PC-9 (cell line): Measurements from ENCODE around the gene NCOA4. TPM values are rescaled to one million over a fixed set of nuclear protein-coding genes. Genes with fewer than 3 reads are reported as not detected.
"Not testable (repeated sequence)": the region's sequence is repeated elsewhere in the genome, so short reads cannot be mapped to it uniquely, and the experiment has no call there.

ENCODE experiments used
- BruUV-seq: library from RNA; stranded (reverse); fragments of 400-500 nt; replicated peaks from 2 replicates; lab custom pipeline; 2021; lab: Mats Ljungman, UMichigan
- CTCF ChIA-PET: fragments of 300-600 bp; sonication (Branson Sonifier 250); formaldehyde crosslinking; loops from one replicate; lab custom pipeline; 2022; ENCODE audit warnings: antibody characterized with exemption; lab: Charles Lee
- POLR2A ChIA-PET: fragments of 300-600 bp; sonication (Branson Sonifier 250); formaldehyde crosslinking; loops from one replicate; lab custom pipeline; 2022; ENCODE audit warnings: antibody characterized with exemption; ENCODE audit not compliant: unreplicated experiment; lab: Charles Lee
- DNase-seq, 2 experiments: peaks; one replicate each; pipeline versions ENCODE4 v3.0.0 to v3.0.0-alpha.2; 2015 to 2022; ENCODE audit warnings: mixed read lengths in 1 of 2
- H2AFZ ChIP-seq: fragments of 200-600 bp; sonication (generic); 2 replicates; pipeline ENCODE4 v1.8.1; 2017; ENCODE audit warnings: antibody characterized with exemption
- H3F3A ChIP-seq: fragments of 200-600 bp; sonication (generic); 2 replicates; pipeline ENCODE4 v1.8.1; 2017; ENCODE audit warnings: antibody characterized with exemption, mild to moderate bottlenecking, low read depth; ENCODE audit not compliant: insufficient read depth
- H3K27ac ChIP-seq: fragments of 200-600 bp; sonication (generic); 2 replicates; pipeline ENCODE4 v1.6.1; 2016; ENCODE audit warnings: mixed run types
- H3K27me3 ChIP-seq: fragments of 200-600 bp; sonication (generic); 2 replicates; pipeline ENCODE4 v1.6.1; 2016; ENCODE audit warnings: low read depth, mixed run types; ENCODE audit not compliant: insufficient read depth
- H3K36me3 ChIP-seq: fragments of 200-600 bp; sonication (generic); 2 replicates; pipeline ENCODE4 v1.6.1; 2016; ENCODE audit warnings: low read depth, mixed run types
- H3K4me1 ChIP-seq: fragments of 200-600 bp; sonication (generic); replicated peaks from 2 replicates; pipeline ENCODE4 v1.6.1; 2016; ENCODE audit warnings: mixed run types; ENCODE audit not compliant: insufficient read depth
- H3K4me2 ChIP-seq: fragments of 200-600 bp; sonication (generic); 2 replicates; pipeline ENCODE4 v1.6.1; 2017; ENCODE audit warnings: mixed run types
- H3K4me3 ChIP-seq: fragments of 200-600 bp; sonication (generic); 2 replicates; pipeline ENCODE4 v1.6.1; 2016; ENCODE audit warnings: mixed run types
- H3K79me2 ChIP-seq: fragments of 200-600 bp; sonication (generic); 2 replicates; pipeline ENCODE4 v1.6.1; 2017; ENCODE audit warnings: low read depth, mixed run types
- H3K9me2 ChIP-seq: fragments of 200-600 bp; sonication (generic); 2 replicates; pipeline ENCODE4 v1.8.1; 2017; ENCODE audit warnings: mild to moderate bottlenecking; ENCODE audit not compliant: insufficient read depth
- H3K9me3 ChIP-seq: fragments of 200-600 bp; sonication (generic); 2 replicates; pipeline ENCODE4 v1.8.1; 2016; ENCODE audit warnings: low read depth; ENCODE audit not compliant: insufficient read depth
- H4K20me1 ChIP-seq: fragments of 200-600 bp; sonication (generic); 2 replicates; pipeline ENCODE4 v1.8.1; 2017; ENCODE audit not compliant: insufficient read depth
- CTCF ChIP-seq: fragments of 200-600 bp; sonication (generic); conservative IDR thresholded peaks from 2 replicates; pipeline ENCODE4 v1.6.1; 2017; ENCODE audit warnings: mixed run types, antibody characterized with exemption, mild to moderate bottlenecking, moderate library complexity
- EZH2 ChIP-seq: fragments of 200-600 bp; sonication (generic); IDR thresholded peaks from 2 replicates; pipeline ENCODE4 v1.8.0; 2017; ENCODE audit warnings: antibody characterized with exemption, low read depth
- intact Hi-C: fragments of 100-400 bp; cut with micrococcal nuclease; formaldehyde crosslinking; loops from one replicate; pipeline ENCODE4 v1.10.0; 2022; ENCODE audit not compliant: unreplicated experiment
- total RNA-seq: library from RNA; stranded (reverse); gene quantifications from 2 replicates; pipeline ENCODE4 v1.2.3, GENCODE V29; 2021

The NCOA4 gene
- total RNA-seq, 1 experiment from 2014 or later: 143 TPM

DNA sequence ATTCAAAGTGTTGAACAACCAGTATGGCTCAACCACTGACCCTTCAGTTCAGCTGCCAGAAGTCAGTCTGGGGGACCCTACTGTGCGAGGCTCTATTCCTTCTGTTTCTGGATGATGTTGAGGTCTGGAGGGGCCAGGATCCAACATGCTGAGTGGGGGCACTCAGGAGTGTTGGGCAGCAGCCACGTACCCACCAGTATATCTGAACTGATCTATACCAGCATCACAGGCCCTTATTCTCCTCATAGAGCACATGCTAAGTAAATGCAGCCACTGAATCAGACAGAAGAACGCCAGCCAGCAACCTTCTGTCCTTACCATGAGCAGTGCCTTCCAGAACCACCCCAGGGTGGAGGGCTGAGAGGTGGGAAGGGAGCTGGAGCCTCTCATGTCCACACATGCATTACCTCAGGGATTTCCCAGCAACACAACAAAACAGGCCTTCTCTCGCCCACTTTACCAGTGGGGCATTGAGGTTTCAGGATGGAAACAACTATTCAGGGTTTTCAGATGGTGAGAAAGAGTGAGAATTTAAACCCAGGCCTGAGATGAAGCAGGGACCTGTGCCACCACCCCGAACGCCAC is 22.5 kb upstream of the NCOA4 start:
- ChIA-PET CTCF (no interaction called here), POLR2A (interaction anchor here (0.7 kb wide), 1 partner anchor 40 kb away, joined by 4 read pairs; no protein-coding TSS in a partner anchor)

GRCh38 chr10:46052057-46052790 is 21.8 kb upstream of the NCOA4 start:
- Histone ChIP-seq H3K36me3 (no peaks in the 10 kb centered on the region), H3K4me2 (no peak overlapping the region), H3K27me3 (no peaks in the 10 kb centered on the region), H3K4me3 (no peak overlapping the region), H3K4me1 (no peaks in the 10 kb centered on the region), H3K9me2 (no peaks in the 10 kb centered on the region), H3F3A (no peaks in the 10 kb centered on the region), H3K9me3 (no peaks in the 10 kb centered on the region), H3K27ac (no peak overlapping the region), H4K20me1 (no peaks in the 10 kb centered on the region), H3K79me2 (no peaks in the 10 kb centered on the region), H2AFZ (no peak overlapping the region)
- no peak for TF ChIP-seq CTCF
- TF ChIP-seq EZH2: no peak
- POLR2A ChIA-PET: no interaction called here
- intact Hi-C loops: no loop called here
- DNase-seq: no peak
- no TSS peak for BruUV-seq
- CTCF ChIA-PET: no interaction called here

More for the DNA sequence above, 22.5 kb upstream of the NCOA4 start:
- Histone ChIP-seq H3K4me1 (no peaks in the 10 kb centered on the region), H3K9me3 (no peaks in the 10 kb centered on the region), H3F3A (no peaks in the 10 kb centered on the region), H3K79me2 (no peaks in the 10 kb centered on the region), H3K4me3 (no peak overlapping the region), H2AFZ (no peak overlapping the region), H3K27ac (no peak overlapping the region), H4K20me1 (no peaks in the 10 kb centered on the region), H3K4me2 (no peak overlapping the region), H3K9me2 (no peaks in the 10 kb centered on the region), H3K36me3 (no peaks in the 10 kb centered on the region), H3K27me3 (no peaks in the 10 kb centered on the region)
- no peak for DNase-seq
- BruUV-seq: no TSS peak
- no peak for TF ChIP-seq CTCF
- TF ChIP-seq EZH2: no peak
- intact Hi-C loops: no loop called here

DNA sequence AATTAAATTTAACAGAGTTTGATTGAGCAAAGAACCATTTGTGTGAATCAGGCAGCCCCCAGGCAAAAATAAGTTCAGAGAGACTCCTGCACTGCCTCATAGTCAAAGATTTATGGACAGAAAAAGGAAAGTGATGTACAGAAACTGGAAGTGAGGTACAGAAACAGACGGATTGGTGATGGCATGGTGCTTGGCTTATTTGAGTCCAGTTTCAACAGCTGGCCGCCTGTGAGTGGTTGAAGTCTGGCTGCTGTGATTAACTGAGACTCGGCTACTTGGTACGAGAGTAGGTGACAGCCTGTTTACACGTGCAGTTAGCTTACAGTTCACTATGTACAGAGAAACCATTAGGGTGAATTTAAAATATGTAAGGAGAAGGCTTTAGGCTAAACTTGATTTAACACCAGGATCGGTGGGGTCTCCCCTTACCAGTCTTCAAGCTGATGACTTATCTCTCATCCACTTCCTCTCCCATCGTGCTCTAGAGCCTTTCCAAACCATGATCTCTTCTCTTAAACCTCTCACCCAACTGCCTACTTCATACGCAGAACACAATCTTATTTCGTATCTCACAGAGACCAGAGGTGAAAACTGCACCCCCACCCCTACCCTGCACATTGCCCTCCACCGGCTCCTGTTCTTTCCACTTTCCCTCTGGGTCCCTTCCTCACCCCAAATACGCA is 20.7 kb upstream of the NCOA4 start:
- Histone ChIP-seq H3K9me3 (no peaks in the 10 kb centered on the region), H3K27ac (no peak overlapping the region), H3K36me3 (no peaks in the 10 kb centered on the region), H3K9me2 (no peaks in the 10 kb centered on the region), H2AFZ (no peak overlapping the region), H4K20me1 (no peaks in the 10 kb centered on the region), H3K4me1 (no peaks in the 10 kb centered on the region), H3K4me2 (no peak overlapping the region), H3K4me3 (no peak overlapping the region), H3K27me3 (no peaks in the 10 kb centered on the region), H3K79me2 (no peaks in the 10 kb centered on the region), H3F3A (no peaks in the 10 kb centered on the region)
- CTCF ChIA-PET: no interaction called here
- TF ChIP-seq CTCF (no peak), EZH2 (no peak)
- POLR2A ChIA-PET: no interaction called here
- BruUV-seq: no TSS peak
- no peak for DNase-seq
- intact Hi-C loops: no loop called here

GRCh38 chr10:46049497-46049831 is 19.0 kb upstream of the NCOA4 start:
- BruUV-seq, H2AFZ ChIP-seq, H3K9me3 ChIP-seq, H3K79me2 ChIP-seq, H3K27ac ChIP-seq, H3K9me2 ChIP-seq, H3K27me3 ChIP-seq, H3K4me1 ChIP-seq, CTCF ChIA-PET, H3K36me3 ChIP-seq, H3K4me3 ChIP-seq, POLR2A ChIA-PET, H3K4me2 ChIP-seq, intact Hi-C loops, DNase-seq, H4K20me1 ChIP-seq, H3F3A ChIP-seq: not testable (repeated sequence)
